IMR-90 (cell line): ENCODE results near the gene CD79B. TPM values are rescaled to one million over a fixed set of nuclear protein-coding genes. Genes with fewer than 3 reads are reported as not detected.

Source experiments
- ATAC-seq: fragments of 200-7000 bp; cut with Tn5 transposase; 2 replicates; pipeline ENCODE4 v1.9.1; 2020; ENCODE audit warnings: low read depth, mild to moderate bottlenecking, moderate library complexity
- BruUV-seq: library from RNA; stranded (reverse); fragments of 400-500 nt; replicated peaks from 2 replicates; lab custom pipeline; 2021; lab: Mats Ljungman, UMichigan
- CTCF ChIA-PET: fragments of 300-600 bp; formaldehyde crosslinking; extraction: SDS; loops from one replicate; lab custom pipeline; 2021; ENCODE audit warnings: antibody characterized with exemption; lab: Yijun Ruan, JAX
- POLR2A ChIA-PET: fragments of 300-600 bp; sonication (Branson Sonifier 250); formaldehyde crosslinking; loops from one replicate; lab custom pipeline; 2022; ENCODE audit warnings: antibody characterized with exemption; ENCODE audit not compliant: unreplicated experiment; lab: Charles Lee
- DNase-seq: peaks from one replicate; pipeline ENCODE4 v3.0.0; 2013
- H2AFZ ChIP-seq: replicated peaks from 2 replicates; pipeline ENCODE3; 2013; ENCODE audit warnings: low read length, mild to moderate bottlenecking; ENCODE audit not compliant: poor library complexity
- H2AK5ac ChIP-seq: 2 replicates; pipeline ENCODE4 v1.6.1; 2013; ENCODE audit warnings: low read depth, low read length, inconsistent platforms
- H2AK9ac ChIP-seq: replicated peaks from 2 replicates; pipeline ENCODE3; 2013; ENCODE audit warnings: mild to moderate bottlenecking, low read depth, low read length, moderate library complexity; ENCODE audit not compliant: poor library complexity
- H2BK120ac ChIP-seq: 2 replicates; pipeline ENCODE4 v1.6.1; 2013; ENCODE audit warnings: low read depth, low read length, inconsistent platforms
- H2BK15ac ChIP-seq: 3 replicates; pipeline ENCODE4 v1.6.1; 2013; ENCODE audit warnings: low read depth, low read length, inconsistent platforms
- H2BK20ac ChIP-seq: 2 replicates; pipeline ENCODE4 v1.6.1; 2013; ENCODE audit warnings: low read depth, mild to moderate bottlenecking, inconsistent platforms, low read length, moderate library complexity
- H2BK5ac ChIP-seq: 2 replicates; pipeline ENCODE4 v1.6.1; 2013; ENCODE audit warnings: mild to moderate bottlenecking, low read depth, low read length, inconsistent platforms; ENCODE audit not compliant: poor library complexity, severe bottlenecking
- H3K14ac ChIP-seq: replicated peaks from 2 replicates; pipeline ENCODE4 v1.6.1; 2013; ENCODE audit warnings: low read depth, low read length, inconsistent platforms
- H3K18ac ChIP-seq: 2 replicates; pipeline ENCODE4 v1.6.1; 2013; ENCODE audit warnings: low read depth, low read length, control low read depth
- H3K23ac ChIP-seq: 2 replicates; pipeline ENCODE4 v1.6.1; 2013; ENCODE audit warnings: low read depth, low read length, inconsistent platforms
- H3K27ac ChIP-seq: 2 replicates; pipeline ENCODE4 v1.5.1; 2013; ENCODE audit warnings: mild to moderate bottlenecking, control low read depth, low read length; ENCODE audit not compliant: insufficient read depth
- H3K27me3 ChIP-seq: 2 replicates; pipeline ENCODE4 v1.6.1; 2013; ENCODE audit warnings: low read length; ENCODE audit not compliant: control insufficient read depth, insufficient read depth
- H3K36me3 ChIP-seq: 2 replicates; pipeline ENCODE4 v1.6.1; 2013; ENCODE audit warnings: low read length, mixed read lengths; ENCODE audit not compliant: control insufficient read depth, insufficient read depth
- H3K4ac ChIP-seq: 2 replicates; pipeline ENCODE4 v1.6.1; 2013; ENCODE audit warnings: low read depth, low read length, inconsistent platforms
- H3K4me1 ChIP-seq: 2 replicates; pipeline ENCODE4 v1.6.1; 2013; ENCODE audit warnings: low read length, mixed read lengths; ENCODE audit not compliant: control insufficient read depth, insufficient read depth
- H3K4me2 ChIP-seq: 2 replicates; pipeline ENCODE4 v1.6.1; 2013; ENCODE audit warnings: low read depth, mild to moderate bottlenecking, control low read depth, low read length, moderate library complexity
- H3K4me3 ChIP-seq: 2 replicates; pipeline ENCODE4 v1.5.1; 2013; ENCODE audit warnings: low read depth, mild to moderate bottlenecking, control low read depth, low read length, moderate library complexity; ENCODE audit not compliant: insufficient read depth
- H3K56ac ChIP-seq: 2 replicates; pipeline ENCODE4 v1.6.1; 2013; ENCODE audit warnings: low read length, inconsistent platforms; ENCODE audit not compliant: insufficient read depth; ENCODE audit errors: extremely low read depth
- H3K79me1 ChIP-seq, 2 experiments: 2 replicates each; pipeline ENCODE4 v1.6.1; 2013; ENCODE audit warnings: low read length in 2 of 2, inconsistent platforms in 1 of 2, low read depth in 1 of 2
- H3K9ac ChIP-seq: 2 replicates; pipeline ENCODE4 v1.6.1; 2013; ENCODE audit warnings: low read depth, low read length, control low read depth
- H3K9me1 ChIP-seq: 2 replicates; pipeline ENCODE4 v1.6.1; 2013; ENCODE audit warnings: low read length, inconsistent platforms; ENCODE audit not compliant: insufficient read depth
- H3K9me3 ChIP-seq: 2 replicates; pipeline ENCODE4 v1.6.1; 2013; ENCODE audit warnings: low read length; ENCODE audit not compliant: control insufficient read depth, insufficient read depth
- H4K20me1 ChIP-seq: 2 replicates; pipeline ENCODE4 v1.6.1; 2013; ENCODE audit warnings: low read length, inconsistent platforms; ENCODE audit not compliant: insufficient read depth
- H4K5ac ChIP-seq: 2 replicates; pipeline ENCODE4 v1.6.1; 2013; ENCODE audit warnings: mild to moderate bottlenecking, low read depth, low read length, control low read depth
- H4K8ac ChIP-seq, 2 experiments: 2 replicates each; pipeline ENCODE4 v1.6.1; 2013; ENCODE audit warnings: low read depth in 2 of 2, low read length in 2 of 2, control low read depth in 1 of 2, inconsistent platforms in 1 of 2
- H4K91ac ChIP-seq: 2 replicates; pipeline ENCODE4 v1.6.1; 2013; ENCODE audit warnings: low read depth, low read length, inconsistent platforms; ENCODE audit not compliant: insufficient read depth
- CEBPB ChIP-seq: IDR thresholded peaks from 2 replicates; pipeline ENCODE4 v1.6.1; 2012; ENCODE audit warnings: low read depth, low read length, improper control_type of control experiment
- CHD1 ChIP-seq: IDR thresholded peaks from 2 replicates; pipeline ENCODE4 v1.6.1; 2012; ENCODE audit warnings: low read depth, low read length, improper control_type of control experiment
- CTCF ChIP-seq: conservative IDR thresholded peaks from 2 replicates; pipeline ENCODE4 v1.5.1; 2012; ENCODE audit warnings: mild to moderate bottlenecking, low read depth, low read length, improper control_type of control experiment
- ELK1 ChIP-seq: fragments of 150-350 bp; IDR thresholded peaks from 2 replicates; pipeline ENCODE4 v1.6.1; 2016; ENCODE audit warnings: low read depth, mild to moderate bottlenecking, low read length, moderate library complexity, borderline replicate concordance
- MAFK ChIP-seq: IDR thresholded peaks from 2 replicates; pipeline ENCODE4 v1.6.1; 2012; ENCODE audit warnings: low read depth, low read length, improper control_type of control experiment
- MAZ ChIP-seq: IDR thresholded peaks from 2 replicates; pipeline ENCODE4 v1.6.1; 2012; ENCODE audit warnings: low read depth, mild to moderate bottlenecking, low read length, improper control_type of control experiment, moderate library complexity, borderline replicate concordance
- MXI1 ChIP-seq: IDR thresholded peaks from 2 replicates; pipeline ENCODE4 v1.6.1; 2012; ENCODE audit warnings: low read depth, mild to moderate bottlenecking, low read length, moderate library complexity, borderline replicate concordance
- POLR2A ChIP-seq: IDR thresholded peaks from 2 replicates; pipeline ENCODE4 v1.6.1; 2012; ENCODE audit warnings: mild to moderate bottlenecking, low read depth, low read length
- RAD21 ChIP-seq: IDR thresholded peaks from 2 replicates; pipeline ENCODE4 v1.6.1; 2012; ENCODE audit warnings: low read length, improper control_type of control experiment
- RCOR1 ChIP-seq: IDR thresholded peaks from 2 replicates; pipeline ENCODE4 v1.6.1; 2012; ENCODE audit warnings: mild to moderate bottlenecking, low read length, improper control_type of control experiment; ENCODE audit not compliant: insufficient replicate concordance
- RFX5 ChIP-seq: IDR thresholded peaks from 2 replicates; pipeline ENCODE4 v1.8.0; 2012; ENCODE audit warnings: low read depth, mild to moderate bottlenecking, low read length, moderate library complexity
- SMC3 ChIP-seq: fragments of 150-350 bp; IDR thresholded peaks from 2 replicates; pipeline ENCODE4 v1.6.1; 2016; ENCODE audit warnings: low read depth, mild to moderate bottlenecking, antibody characterized with exemption, low read length, moderate library complexity
- WGBS, 2 experiments: methylation state at CpG; one replicate each; pipeline versions ENCODE4 v1.1.5 to v1.1.7; 2013; ENCODE audit warnings: missing lambda C conversion rate in 2 of 2; ENCODE audit not compliant: insufficient read length in 1 of 2; ENCODE audit errors: extremely low coverage in 2 of 2; 5-methylcytosine and 5-hydroxymethylcytosine counted together
- dilution Hi-C: fragments of 300-500 bp; cut with HindIII; formaldehyde crosslinking; loops from one replicate; pipeline ENCODE4 v1.14.3; 2018; ENCODE audit warnings: low sequenced_read_pairs; ENCODE audit not compliant: unreplicated experiment
- in situ Hi-C: fragments of 300-500 bp; cut with MboI; formaldehyde crosslinking; loops from 3 replicates; pipeline ENCODE4 v1.14.3; 2019; ENCODE audit warnings: low sequenced_read_pairs, inconsistent platforms, mixed read lengths
- intact Hi-C: fragments of 100-400 bp; cut with micrococcal nuclease; formaldehyde crosslinking; loops from 2 replicates; pipeline ENCODE4 v1.10.0; 2022
- polyA plus RNA-seq, 3 experiments: library from polyadenylated mRNA; depleted of rRNA; stranded (reverse); fragments of >200 nt; gene quantifications; 2 replicates each; pipeline ENCODE4 v1.2.3, GENCODE V29; 2012; ENCODE audit warnings: low replicate concordance in 1 of 3
- total RNA-seq: library from RNA; depleted of rRNA; stranded (reverse); fragments of >200 nt; gene quantifications from 2 replicates; pipeline ENCODE4 v1.2.3, GENCODE V29; 2012

CD79B gene
- total and polyA plus RNA-seq, 2 of the 4 experiments (the other 2 are of a cell fraction) = not detected

GRCh38 chr17:63978272-63979200, 46.4 kb upstream of the CD79B start:
- Histone ChIP-seq H2AFZ (no peak overlapping the region), H3K79me1 (no peaks in the 10 kb centered on the region), H2AK9ac (no peak overlapping the region), H3K4ac (no peak overlapping the region), H2BK120ac (no peak overlapping the region), H3K36me3 (no peaks in the 10 kb centered on the region), H2BK15ac (no peak overlapping the region), H4K5ac (no peak overlapping the region), H3K9ac (no peak overlapping the region), H3K4me1 (peaks cover 10% of the 10 kb centered on the region), H3K4me3 (no peak overlapping the region), H3K9me3 (peaks cover 4% of the 10 kb centered on the region), H4K91ac (no peak overlapping the region), H2BK5ac (no peak overlapping the region), H4K20me1 (peaks cover 3% of the 10 kb centered on the region; the same call in 1 of the 2 replicates), H3K9me1 (peaks cover 9% of the 10 kb centered on the region), H3K18ac (no peak overlapping the region), H3K14ac (no peak overlapping the region), H3K4me2 (no peak overlapping the region), H3K56ac (no peak overlapping the region), H3K27me3 (peaks cover 4% of the 10 kb centered on the region; the same call in 1 of the 2 replicates), H2AK5ac (0 out of 2 replicates have a peak overlapping the region, but pooled peaks have one; percentile 23), H4K8ac (no peak overlapping the region), H2BK20ac (no peak overlapping the region), H3K23ac (no peak overlapping the region), H3K27ac (no peak overlapping the region)
- ChIA-PET POLR2A (no interaction called here), CTCF (interaction anchor here (0.6 to 1.1 kb wide), 2 partner anchors 12 to 17 kb away, joined by 3 read pairs; no protein-coding TSS in a partner anchor)
- ATAC-seq (no peak), DNase-seq (no peak)
- 35% methylated on average over 7 of the region's 13 CpGs; no CpG with 5 or more reads in 1 of the 2 experiments for WGBS, 2 experiments
- in situ Hi-C loops (no loop called here), intact Hi-C loops (no loop called here), dilution Hi-C loops (no loop called here)
- TF ChIP-seq MXI1 = no peak
- no peak for TF ChIP-seq SMC3
- TF ChIP-seq POLR2A = no peak
- no peak for TF ChIP-seq CTCF
- TF ChIP-seq MAFK = no peak
- no peak for TF ChIP-seq MAZ
- no peak for TF ChIP-seq CHD1
- TF ChIP-seq ELK1 = no peak
- TF ChIP-seq CEBPB = no peak
- TF ChIP-seq RFX5 = no peak
- TF ChIP-seq RAD21 = no peak
- no peak for TF ChIP-seq RCOR1
- no TSS peak for BruUV-seq
